ENCODE data around the gene VCAM1. TPM values are rescaled to one million over a fixed set of nuclear protein-coding genes. Genes with fewer than 3 reads are reported as not detected.
A peak's percentile ranks its signal among the peaks of the same experiment; 100 is the strongest.

The VCAM1 gene
- total RNA-seq, 1 donor from 2014 or later, result 6.1 TPM

GRCh38 chr1:100769906-100770646 is 50.5 kb downstream of the VCAM1 start:
- Mint-ChIP-seq H3K36me3 (ENCODE audit: low read depth) (no peaks in the 10 kb centered on the region), H3K27me3 (ENCODE audit: low read depth) (peaks cover 3% of the 10 kb centered on the region), H3K9me3 (ENCODE audit: low read depth) (peaks cover 11% of the 10 kb centered on the region), H3K4me3 (ENCODE audit: unreplicated experiment) (no peak overlapping the region), H3K4me1 (ENCODE audit: low read depth) (peaks cover 12% of the 10 kb centered on the region), H3K27ac (ENCODE audit: unreplicated experiment) (no peak overlapping the region)
- TF ChIP-seq CTCF (IDR thresholded peaks at IDR 0.05), result peak; percentile 32
- DNase-seq (ENCODE audit: low spot score), result no peak

- Mint-ChIP-seq H3K4me3 (ENCODE audit: unreplicated experiment) (no peak overlapping the region), H3K36me3 (ENCODE audit: low read depth) (no peaks in the 10 kb centered on the region), H3K4me1 (ENCODE audit: low read depth) (peaks cover 9% of the 10 kb centered on the region), H3K27me3 (ENCODE audit: low read depth) (no peaks in the 10 kb centered on the region), H3K27ac (ENCODE audit: unreplicated experiment) (no peak overlapping the region), H3K9me3 (ENCODE audit: low read depth) (peaks cover 7% of the 10 kb centered on the region)
- no peak for TF ChIP-seq CTCF (IDR thresholded peaks at IDR 0.05)
- no peak for DNase-seq (ENCODE audit: low spot score)
Measured at GRCh38 chr1:100773444-100773843, 53.9 kb downstream of the VCAM1 start.

GRCh38 chr1:100774370-100774769 is 54.8 kb downstream of the VCAM1 start:
- Mint-ChIP-seq H3K27ac (ENCODE audit: unreplicated experiment) (no peak overlapping the region), H3K27me3 (ENCODE audit: low read depth) (peaks cover 4% of the 10 kb centered on the region), H3K4me3 (ENCODE audit: unreplicated experiment) (no peak overlapping the region), H3K36me3 (ENCODE audit: low read depth) (no peaks in the 10 kb centered on the region), H3K9me3 (ENCODE audit: low read depth) (peaks cover 7% of the 10 kb centered on the region), H3K4me1 (ENCODE audit: low read depth) (peaks cover 9% of the 10 kb centered on the region)
- no peak for DNase-seq (ENCODE audit: low spot score)
- no peak for TF ChIP-seq CTCF (IDR thresholded peaks at IDR 0.05)

GRCh38 chr1:100775483-100775882 is 55.9 kb downstream of the VCAM1 start:
- H3K36me3 Mint-ChIP-seq (ENCODE audit: low read depth), result no peaks in the 10 kb centered on the region
- H3K9me3 Mint-ChIP-seq (ENCODE audit: low read depth), result peaks cover 7% of the 10 kb centered on the region
- no peak for TF ChIP-seq CTCF (IDR thresholded peaks at IDR 0.05)
- peaks cover 4% of the 10 kb centered on the region for H3K27me3 Mint-ChIP-seq (ENCODE audit: low read depth)
- H3K27ac Mint-ChIP-seq (ENCODE audit: unreplicated experiment), result no peak overlapping the region
- H3K4me3 Mint-ChIP-seq (ENCODE audit: unreplicated experiment), result no peak overlapping the region
- DNase-seq (ENCODE audit: low spot score), result no peak
- peaks cover under 1% of the 10 kb centered on the region for H3K4me1 Mint-ChIP-seq (ENCODE audit: low read depth)

- H3K4me1 Mint-ChIP-seq (ENCODE audit: low read depth), result no peaks in the 10 kb centered on the region
- no peak for DNase-seq (ENCODE audit: low spot score)
- no peak overlapping the region for H3K4me3 Mint-ChIP-seq (ENCODE audit: unreplicated experiment)
- no peak overlapping the region for H3K27ac Mint-ChIP-seq (ENCODE audit: unreplicated experiment)
- H3K9me3 Mint-ChIP-seq (ENCODE audit: low read depth), result peaks cover 19% of the 10 kb centered on the region
- no peak for TF ChIP-seq CTCF (IDR thresholded peaks at IDR 0.05)
- H3K36me3 Mint-ChIP-seq (ENCODE audit: low read depth), result peaks cover 4% of the 10 kb centered on the region
- peaks cover 4% of the 10 kb centered on the region for H3K27me3 Mint-ChIP-seq (ENCODE audit: low read depth)
Measured at GRCh38 chr1:100778748-100779147, 59.2 kb downstream of the VCAM1 start.
